HUES64 (cell line): ENCODE results near the gene RELN.

Experiments used
- H3K27ac ChIP-seq: 2 replicates; pipeline ENCODE4 v1.7.0; 2013; ENCODE audit warnings: low read depth, low read length, inconsistent platforms
- H3K27me3 ChIP-seq: 2 replicates; pipeline ENCODE4 v1.6.1; 2013; ENCODE audit warnings: mild to moderate bottlenecking, low read length; ENCODE audit not compliant: insufficient read depth
- H3K36me3 ChIP-seq: 2 replicates; pipeline ENCODE4 v1.6.1; 2013; ENCODE audit warnings: mild to moderate bottlenecking, low read length; ENCODE audit not compliant: insufficient read depth
- H3K4me1 ChIP-seq: 2 replicates; pipeline ENCODE4 v1.6.1; 2013; ENCODE audit warnings: mild to moderate bottlenecking, low read length, moderate library complexity; ENCODE audit not compliant: insufficient read depth
- H3K4me3 ChIP-seq: 2 replicates; pipeline ENCODE4 v1.5.1; 2013; ENCODE audit warnings: mild to moderate bottlenecking, low read length, moderate library complexity
- H3K9ac ChIP-seq: 2 replicates; pipeline ENCODE4 v1.6.1; 2013; ENCODE audit warnings: mild to moderate bottlenecking, low read depth, low read length
- H3K9me3 ChIP-seq: 2 replicates; pipeline ENCODE4 v1.6.1; 2013; ENCODE audit warnings: low read depth, low read length; ENCODE audit not compliant: insufficient read depth
- WGBS: fragments of 150-250, 120-280 bp; methylation state at CpG from one replicate; pipeline ENCODE4 v1.1.7; 2013; ENCODE audit warnings: missing lambda C conversion rate; 5-methylcytosine and 5-hydroxymethylcytosine counted together

RELN gene

DNA sequence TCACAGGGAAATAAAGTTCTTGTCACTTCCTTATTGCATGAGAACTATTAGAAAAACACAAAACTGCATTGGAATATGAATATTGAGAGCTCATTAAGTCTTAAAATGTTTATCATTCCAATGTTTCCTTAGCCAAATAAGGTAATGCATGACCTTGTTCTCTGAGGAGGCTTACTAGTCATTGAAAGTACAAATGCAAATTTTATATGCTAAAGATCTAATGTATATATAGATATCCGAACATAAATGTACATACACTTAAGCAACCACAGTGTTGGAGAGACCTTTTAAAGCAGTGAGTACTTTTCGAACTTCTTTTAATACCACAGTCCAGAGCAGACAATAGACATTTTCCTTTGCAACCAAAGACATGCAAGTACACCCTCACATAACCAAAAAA, 96.1 kb downstream of the RELN start:
- H3K4me3 ChIP-seq = no peak overlapping the region
- H3K27ac ChIP-seq = no peak overlapping the region
- H3K4me1 ChIP-seq = no peaks in the 10 kb centered on the region
- H3K9ac ChIP-seq = no peak overlapping the region
- no peaks in the 10 kb centered on the region for H3K9me3 ChIP-seq
- WGBS = 84% methylated on average over 1 of the region's 2 CpGs
- no peaks in the 10 kb centered on the region for H3K36me3 ChIP-seq
- no peaks in the 10 kb centered on the region for H3K27me3 ChIP-seq

GRCh38 chr7:103889451-103889850, 100.0 kb downstream of the RELN start:
- 80% methylated on average over 3 of the region's 3 CpGs for WGBS
- Histone ChIP-seq H3K9ac (no peak overlapping the region), H3K9me3 (no peaks in the 10 kb centered on the region), H3K4me1 (no peaks in the 10 kb centered on the region), H3K36me3 (no peaks in the 10 kb centered on the region), H3K27me3 (no peaks in the 10 kb centered on the region), H3K27ac (no peak overlapping the region), H3K4me3 (no peak overlapping the region)

DNA sequence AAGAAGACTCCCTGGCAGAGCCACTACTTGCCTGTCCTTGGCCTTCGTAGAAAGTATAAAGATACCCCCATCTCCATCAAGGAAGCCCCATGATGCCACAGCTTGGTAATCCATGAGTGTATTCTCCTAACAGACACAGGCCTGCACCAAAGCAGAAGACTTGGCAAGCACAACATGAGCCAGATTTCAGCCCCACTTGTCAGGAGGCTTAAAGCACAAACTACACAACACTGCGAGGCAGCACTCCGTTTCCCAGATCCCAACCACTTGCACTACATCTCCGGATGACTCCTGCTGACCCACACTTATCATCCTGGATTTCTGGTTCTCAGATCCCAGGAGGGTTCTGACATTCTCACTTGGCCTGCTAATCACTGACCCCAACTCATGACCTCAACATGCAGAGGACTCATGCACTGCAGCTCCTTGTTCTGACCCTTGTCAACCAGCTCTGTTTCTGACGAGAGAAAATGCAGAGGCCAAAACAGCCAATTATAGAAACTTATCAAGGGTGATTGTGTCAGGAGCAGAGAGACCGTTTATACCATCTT, 100.8 kb downstream of the RELN start:
- Histone ChIP-seq H3K36me3 (no peaks in the 10 kb centered on the region), H3K4me1 (no peaks in the 10 kb centered on the region), H3K9me3 (no peaks in the 10 kb centered on the region), H3K4me3 (no peak overlapping the region), H3K27ac (no peak overlapping the region), H3K27me3 (no peaks in the 10 kb centered on the region), H3K9ac (no peak overlapping the region)
- 91% methylated on average over 6 of the region's 6 CpGs for WGBS

GRCh38 chr7:103887853-103888602, 101.4 kb downstream of the RELN start:
- Histone ChIP-seq H3K36me3 (no peaks in the 10 kb centered on the region), H3K9ac (no peak overlapping the region), H3K9me3 (no peaks in the 10 kb centered on the region), H3K4me3 (no peak overlapping the region), H3K27me3 (no peaks in the 10 kb centered on the region), H3K4me1 (no peaks in the 10 kb centered on the region), H3K27ac (no peak overlapping the region)
- 96% methylated on average over 1 of the region's 2 CpGs for WGBS

DNA sequence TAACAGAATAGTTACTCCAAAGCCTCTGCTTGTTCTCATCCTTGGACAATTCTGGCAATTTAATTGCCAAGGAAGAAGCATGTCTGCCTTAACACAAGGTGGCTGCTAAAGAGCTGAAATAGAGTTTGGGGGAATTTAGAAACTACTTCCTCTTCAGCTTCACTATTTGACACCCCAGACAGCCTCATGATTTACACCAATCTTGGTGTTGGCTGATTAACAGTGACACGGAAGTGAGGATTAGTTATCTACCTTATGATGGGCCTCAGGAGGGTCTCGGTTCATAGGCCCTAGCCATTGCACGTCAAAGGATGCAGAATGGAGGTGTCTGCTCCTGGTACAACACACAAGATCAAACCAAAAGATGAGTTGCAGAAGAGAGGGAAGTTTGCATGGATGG, 102.4 kb downstream of the RELN start:
- Histone ChIP-seq H3K27me3 (no peaks in the 10 kb centered on the region), H3K27ac (no peak overlapping the region), H3K4me3 (no peak overlapping the region), H3K9me3 (no peaks in the 10 kb centered on the region), H3K4me1 (no peaks in the 10 kb centered on the region), H3K9ac (no peak overlapping the region), H3K36me3 (no peaks in the 10 kb centered on the region)
- WGBS = 72% methylated on average over 2 of the region's 3 CpGs

DNA sequence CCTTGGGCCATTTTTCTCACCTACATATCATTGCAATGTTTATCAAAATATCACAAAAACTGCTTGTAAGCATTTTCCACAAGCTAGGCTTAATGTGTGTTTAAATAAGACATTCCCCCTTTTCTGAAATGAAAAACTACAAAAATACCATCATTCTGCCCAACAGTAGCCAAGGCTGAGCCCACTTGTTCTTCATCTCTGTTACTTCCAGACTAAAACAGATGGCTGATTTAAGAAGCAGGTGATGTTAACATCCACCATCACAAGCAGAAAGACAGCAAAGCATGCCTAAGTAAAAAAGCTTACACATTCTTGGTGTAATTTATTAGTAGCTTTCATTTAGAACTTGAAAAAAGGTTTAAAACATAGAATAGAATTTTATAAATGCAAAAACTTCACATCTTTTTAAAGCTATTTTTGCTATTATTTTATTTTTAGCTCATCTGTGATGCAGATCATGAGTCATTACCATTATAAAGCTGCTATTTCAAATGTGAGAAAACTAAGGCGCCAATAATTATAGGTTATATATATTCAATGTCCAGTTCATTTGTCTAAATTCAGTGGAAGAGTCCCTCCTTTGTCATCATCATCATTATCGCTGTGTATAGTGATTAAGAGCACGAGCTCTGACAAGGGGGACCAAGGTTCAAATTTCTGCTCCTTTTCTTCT, 109.4 kb downstream of the RELN start:
- Histone ChIP-seq H3K27ac (no peak overlapping the region), H3K27me3 (no peaks in the 10 kb centered on the region), H3K9ac (no peak overlapping the region), H3K4me1 (no peaks in the 10 kb centered on the region), H3K36me3 (no peaks in the 10 kb centered on the region), H3K4me3 (no peak overlapping the region), H3K9me3 (no peaks in the 10 kb centered on the region)
- WGBS = 97% methylated on average over 2 of the region's 3 CpGs

- Histone ChIP-seq H3K4me3 (no peak overlapping the region), H3K27ac (no peak overlapping the region), H3K27me3 (no peaks in the 10 kb centered on the region), H3K36me3 (no peaks in the 10 kb centered on the region), H3K9me3 (no peaks in the 10 kb centered on the region), H3K9ac (no peak overlapping the region), H3K4me1 (no peaks in the 10 kb centered on the region)
- 100% methylated on average over 1 of the region's 1 CpG for WGBS
Observed at GRCh38 chr7:103879411-103879810, 110.0 kb downstream of the RELN start.

DNA sequence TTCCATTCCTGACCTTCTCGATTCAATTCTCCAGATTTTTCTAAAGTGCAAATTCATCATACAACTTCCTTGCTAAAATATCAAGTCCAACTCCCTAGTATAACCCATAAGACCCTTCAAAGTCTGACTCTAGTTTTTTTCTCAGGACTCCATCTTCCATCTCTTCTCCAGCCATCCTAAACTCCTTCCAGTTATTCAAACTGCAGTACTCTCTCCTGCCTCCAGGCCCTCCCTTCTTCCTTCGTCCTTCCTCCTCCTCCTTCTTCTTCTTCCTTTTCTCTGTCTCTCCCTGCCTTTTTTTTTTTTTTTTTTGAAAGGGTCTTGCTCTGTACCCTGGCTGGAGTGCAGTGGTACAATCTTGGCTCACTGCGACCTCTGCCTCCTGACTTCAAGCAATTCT, 111.9 kb downstream of the RELN start:
- Histone ChIP-seq H3K4me3 (no peak overlapping the region), H3K36me3 (no peaks in the 10 kb centered on the region), H3K4me1 (no peaks in the 10 kb centered on the region), H3K9ac (no peak overlapping the region), H3K27ac (no peak overlapping the region), H3K9me3 (no peaks in the 10 kb centered on the region), H3K27me3 (no peaks in the 10 kb centered on the region)
- 94% methylated on average over 3 of the region's 3 CpGs for WGBS

DNA sequence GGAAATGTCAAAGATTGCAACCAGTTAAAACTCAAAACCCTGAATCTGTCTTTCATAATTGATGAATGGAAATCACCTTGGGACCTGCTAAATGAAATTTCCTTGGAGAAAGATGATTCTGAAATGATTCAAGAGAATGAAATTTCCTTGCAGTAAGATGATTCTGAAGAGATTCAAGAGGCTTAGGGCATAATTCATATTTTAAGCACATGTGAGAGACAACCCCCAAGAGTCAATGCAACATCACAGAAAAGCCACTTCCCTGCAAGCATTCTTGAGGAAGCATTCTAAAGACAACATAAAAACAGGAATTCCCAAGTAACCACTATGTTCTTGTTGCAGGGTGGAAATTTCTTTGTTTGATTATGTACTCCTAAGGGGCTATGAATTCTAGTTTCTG, 113.7 kb downstream of the RELN start:
- H3K9me3 ChIP-seq = no peaks in the 10 kb centered on the region
- no peak overlapping the region for H3K9ac ChIP-seq
- no peaks in the 10 kb centered on the region for H3K36me3 ChIP-seq
- no peaks in the 10 kb centered on the region for H3K4me1 ChIP-seq
- no peak overlapping the region for H3K27ac ChIP-seq
- H3K27me3 ChIP-seq = no peaks in the 10 kb centered on the region
- H3K4me3 ChIP-seq = no peak overlapping the region

GRCh38 chr7:103871473-103871872, 118.0 kb downstream of the RELN start:
- H3K4me1 ChIP-seq = no peaks in the 10 kb centered on the region
- no peaks in the 10 kb centered on the region for H3K9me3 ChIP-seq
- no peak overlapping the region for H3K9ac ChIP-seq
- 91% methylated on average over 1 of the region's 2 CpGs for WGBS
- no peak overlapping the region for H3K4me3 ChIP-seq
- no peaks in the 10 kb centered on the region for H3K36me3 ChIP-seq
- no peak overlapping the region for H3K27ac ChIP-seq
- H3K27me3 ChIP-seq = no peaks in the 10 kb centered on the region

GRCh38 chr7:103870664-103871063, 118.8 kb downstream of the RELN start:
- Histone ChIP-seq H3K27ac (no peak overlapping the region), H3K27me3 (no peaks in the 10 kb centered on the region), H3K9ac (no peak overlapping the region), H3K9me3 (no peaks in the 10 kb centered on the region), H3K4me1 (no peaks in the 10 kb centered on the region), H3K36me3 (no peaks in the 10 kb centered on the region), H3K4me3 (no peak overlapping the region)
- WGBS = 83% methylated on average over 3 of the region's 3 CpGs
